Raji (cell line): ENCODE measurements around the gene CAMKK1.

ENCODE experiments used
- POLR2A ChIP-seq: IDR thresholded peaks from 2 replicates; pipeline ENCODE4 v1.6.1; 2011; ENCODE audit warnings: low read depth, low read length, control low read depth; ENCODE audit not compliant: insufficient read depth

The CAMKK1 gene

DNA sequence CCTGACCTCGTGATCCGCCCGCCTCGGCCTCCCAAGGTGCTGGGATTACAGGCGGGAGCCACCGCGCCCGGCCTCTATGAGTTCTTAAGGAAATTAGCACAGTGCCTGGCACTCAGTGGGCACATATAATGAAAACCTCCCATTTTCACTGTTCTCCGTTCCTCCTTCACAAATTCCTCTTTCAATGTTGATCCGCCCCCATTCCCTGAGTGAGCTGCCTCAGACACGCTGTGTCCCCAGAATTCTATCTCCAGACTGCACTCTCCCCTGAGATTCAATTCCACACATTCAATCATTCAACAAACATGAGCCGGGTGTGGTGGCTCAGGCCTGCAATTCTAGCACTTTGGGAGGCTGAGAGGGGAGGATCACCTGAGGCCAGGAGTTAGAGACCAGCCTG lies 16.4 kb upstream of the CAMKK1 start:
- TF ChIP-seq POLR2A: no peak

DNA sequence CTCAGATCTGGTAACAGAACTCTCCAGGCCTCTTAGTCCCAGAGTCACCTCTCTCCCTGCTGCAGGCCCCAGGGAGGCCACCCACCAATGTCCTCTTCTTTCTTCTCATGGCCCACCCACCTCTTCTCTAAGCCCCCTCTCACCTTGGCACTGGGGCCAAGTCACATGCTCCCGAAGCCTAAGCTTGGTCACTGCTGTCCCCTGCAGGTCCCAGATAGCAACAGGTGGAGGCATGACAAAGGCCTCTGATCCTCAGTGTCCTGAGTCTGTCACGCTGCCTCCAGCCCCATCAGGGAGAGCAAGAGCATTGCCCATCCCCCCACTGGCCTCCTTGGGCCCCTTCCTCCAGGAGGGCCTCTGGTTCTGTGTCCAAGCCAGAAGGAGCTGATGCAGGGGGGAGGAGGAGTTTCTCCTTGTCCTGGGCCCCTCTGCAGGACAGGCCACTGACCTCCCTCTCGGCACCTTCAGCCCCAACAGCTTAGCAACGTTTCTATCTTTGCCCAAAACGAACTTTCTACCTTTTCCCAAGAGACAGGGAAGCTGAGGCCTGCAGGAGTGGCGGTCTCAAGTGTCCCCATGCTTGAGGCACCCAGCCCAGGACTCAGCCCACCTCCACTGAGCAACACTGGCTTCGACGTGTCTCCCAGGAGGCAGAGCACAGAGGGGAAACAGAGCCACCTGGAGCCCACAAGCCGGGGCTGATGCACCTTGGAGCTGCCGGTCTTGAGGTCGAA lies 14.8 kb upstream of the CAMKK1 start:
- no peak for TF ChIP-seq POLR2A

DNA sequence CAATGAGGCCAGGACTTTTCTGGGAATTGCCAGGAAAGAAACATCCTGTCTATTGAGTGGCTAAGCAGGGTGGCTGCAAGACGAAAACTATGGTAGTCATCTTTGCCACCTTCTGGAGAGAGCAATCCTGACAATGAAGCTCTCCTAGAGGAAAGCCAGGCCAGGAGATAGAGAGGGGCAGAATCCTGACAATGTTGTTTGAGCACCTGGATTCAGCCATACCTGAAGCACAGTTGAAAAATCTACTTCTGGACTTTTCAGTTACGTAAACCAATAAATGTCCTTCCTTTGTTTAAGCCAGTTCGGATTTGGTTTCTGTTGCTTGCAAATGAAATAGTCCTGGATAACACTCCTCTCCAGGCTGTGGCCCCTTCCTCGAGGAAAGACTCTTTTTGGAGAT lies 14.0 kb upstream of the CAMKK1 start:
- no peak for TF ChIP-seq POLR2A

DNA sequence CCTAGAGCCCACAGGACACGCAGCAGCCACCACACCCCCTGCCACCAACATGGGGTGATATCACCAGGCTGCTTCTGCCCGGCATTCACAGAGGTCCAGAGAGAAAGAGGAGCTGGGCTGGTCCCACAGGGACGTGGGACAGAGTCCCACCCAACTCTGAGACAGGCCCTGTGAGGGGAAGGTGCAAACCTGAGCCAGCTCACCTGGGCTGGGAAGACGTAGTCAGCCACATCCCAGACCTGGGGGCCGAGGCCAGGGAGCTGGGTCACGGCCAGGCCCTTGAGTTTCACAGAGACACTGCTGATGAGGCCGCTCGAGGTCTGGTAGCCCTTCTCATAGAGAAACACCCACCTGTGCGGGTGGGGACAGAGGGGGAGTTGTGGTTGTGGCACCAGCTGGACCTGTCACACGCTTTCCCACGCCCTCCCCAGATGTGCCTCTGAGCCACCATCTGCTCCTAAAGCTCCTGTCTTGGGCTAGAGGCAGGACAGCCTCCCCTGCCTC lies 12.2 kb upstream of the CAMKK1 start:
- TF ChIP-seq POLR2A: no peak

DNA sequence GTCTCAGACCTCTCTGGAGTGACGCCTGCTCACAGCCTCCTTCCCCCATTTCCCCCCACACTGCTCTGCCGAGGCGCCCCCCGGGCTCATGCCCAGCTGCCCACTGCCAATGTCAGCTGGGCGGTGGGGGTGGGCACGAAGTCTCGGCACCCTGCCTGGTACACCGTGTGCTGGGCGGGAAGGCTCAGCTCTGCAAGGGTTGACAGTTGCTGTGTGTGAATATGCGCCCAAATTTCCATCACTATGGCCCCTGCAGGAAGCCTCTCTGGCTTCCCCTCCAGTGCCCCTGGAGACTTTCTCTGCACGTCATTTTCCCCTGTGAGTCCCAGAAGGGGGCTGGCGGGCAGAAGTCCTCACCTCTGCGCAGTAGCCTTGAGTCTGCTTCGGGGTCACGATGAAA lies 11.6 kb upstream of the CAMKK1 start:
- TF ChIP-seq POLR2A: no peak

DNA sequence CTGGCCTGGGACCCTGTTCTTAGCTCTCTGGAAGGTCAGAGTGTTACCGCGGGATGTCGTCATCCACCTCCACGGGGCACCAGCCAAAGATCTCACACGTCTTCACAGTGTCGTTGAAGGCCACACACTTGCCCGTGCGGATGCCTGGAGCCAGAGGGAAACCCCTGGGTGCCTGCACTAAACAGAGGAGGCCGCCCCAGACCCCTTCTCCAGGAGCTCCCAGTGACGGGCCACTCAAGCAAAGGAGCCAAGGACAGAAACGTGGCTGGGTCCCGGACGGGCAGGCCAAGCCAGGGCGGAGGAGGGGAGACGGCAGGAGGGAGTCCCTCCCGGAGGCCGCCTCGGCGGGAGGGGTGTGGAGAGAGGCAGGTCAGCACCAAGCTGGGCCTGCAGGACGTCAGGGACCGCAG lies 11.0 kb upstream of the CAMKK1 start:
- no peak for TF ChIP-seq POLR2A

DNA sequence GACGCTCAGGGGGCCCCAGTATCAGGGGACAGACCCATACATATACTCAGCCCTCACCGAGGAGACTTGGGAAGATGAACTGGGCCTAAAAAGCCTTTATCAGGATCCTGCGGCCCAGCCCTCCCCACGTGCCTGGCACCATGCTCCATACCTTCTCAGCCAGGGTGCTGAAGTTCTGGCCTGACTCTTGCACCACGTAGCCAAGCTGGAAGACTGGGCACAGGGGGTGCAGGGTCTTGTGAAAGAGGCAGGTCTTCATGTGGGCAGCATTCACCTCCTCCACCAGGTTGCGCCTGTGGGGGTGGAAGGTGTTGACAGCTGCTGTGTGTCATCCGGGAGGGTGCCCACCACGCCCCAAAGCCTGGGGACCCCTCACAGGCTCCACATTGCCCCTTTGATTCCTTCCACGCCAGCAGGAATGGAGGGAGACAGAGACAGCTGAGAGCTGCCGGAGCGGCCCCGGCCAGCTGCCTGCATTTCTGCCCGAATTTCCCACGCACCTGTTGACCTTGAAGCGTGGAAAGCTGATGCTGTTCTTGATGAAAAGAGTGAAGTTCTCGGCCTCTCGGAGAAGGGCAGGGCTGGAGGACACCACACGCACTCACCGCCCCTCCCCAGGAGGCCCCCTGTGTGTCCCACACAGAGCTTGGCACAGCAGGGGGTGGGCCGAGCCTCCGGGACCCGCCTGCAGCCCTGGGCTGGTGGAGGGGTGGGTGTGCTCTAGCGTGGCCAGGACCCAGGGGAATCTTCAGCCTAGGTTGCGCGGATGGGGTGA lies 10.4 kb upstream of the CAMKK1 start:
- no peak for TF ChIP-seq POLR2A

DNA sequence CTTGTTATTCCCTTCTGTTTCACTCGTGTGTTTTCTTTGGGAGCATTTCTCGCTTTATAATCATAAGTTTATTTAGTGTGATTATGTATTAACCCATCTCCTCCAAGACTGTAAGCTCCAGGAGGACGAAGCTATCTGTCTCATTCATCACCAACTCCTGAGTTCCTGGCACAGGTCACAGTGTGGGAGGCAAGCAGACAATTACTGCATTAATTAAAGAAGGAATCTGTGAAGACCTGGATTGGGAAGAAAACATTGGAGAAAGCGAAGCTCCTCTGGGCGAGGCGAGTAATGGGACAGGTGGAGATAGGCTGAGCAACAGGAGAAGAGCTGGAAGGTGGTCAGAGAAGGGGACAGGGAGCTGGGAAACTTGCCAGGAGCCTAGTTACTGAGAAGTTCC lies 7.8 kb upstream of the CAMKK1 start:
- no peak for TF ChIP-seq POLR2A

DNA sequence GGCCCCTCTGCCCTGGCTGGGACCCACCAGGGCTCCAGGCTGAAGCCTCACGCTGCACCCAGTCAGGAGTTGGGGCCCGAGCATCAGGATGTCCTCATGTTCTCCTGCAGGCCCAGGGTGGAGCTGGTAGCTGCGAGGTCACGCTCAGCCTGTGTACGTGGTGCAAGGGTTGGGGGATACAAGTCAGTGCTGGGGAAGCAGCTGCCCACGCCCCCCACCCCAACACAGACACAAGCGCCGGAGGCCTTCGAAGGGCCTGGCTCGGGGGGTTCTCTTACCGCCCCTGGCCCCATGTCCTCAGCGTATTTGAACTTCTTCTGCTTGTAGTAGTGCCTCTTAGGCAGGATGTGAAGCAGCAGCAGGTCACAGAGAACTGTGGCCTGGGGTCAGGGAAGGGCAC lies 4.9 kb upstream of the CAMKK1 start:
- TF ChIP-seq POLR2A: no peak

DNA sequence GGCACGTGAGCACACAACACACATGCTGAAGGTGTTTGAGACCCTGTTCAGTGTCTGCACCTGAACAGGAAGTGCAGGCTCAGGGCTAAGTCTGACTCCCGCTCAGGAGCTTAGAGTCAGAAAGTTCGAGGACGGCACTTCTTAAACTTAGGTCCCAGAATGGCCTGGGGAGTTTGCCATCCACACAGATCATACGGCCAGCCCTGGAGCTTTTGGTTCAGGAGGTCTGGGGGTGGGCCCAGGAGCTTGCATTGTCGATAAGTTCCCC lies 4.0 kb upstream of the CAMKK1 start:
- TF ChIP-seq POLR2A: no peak

DNA sequence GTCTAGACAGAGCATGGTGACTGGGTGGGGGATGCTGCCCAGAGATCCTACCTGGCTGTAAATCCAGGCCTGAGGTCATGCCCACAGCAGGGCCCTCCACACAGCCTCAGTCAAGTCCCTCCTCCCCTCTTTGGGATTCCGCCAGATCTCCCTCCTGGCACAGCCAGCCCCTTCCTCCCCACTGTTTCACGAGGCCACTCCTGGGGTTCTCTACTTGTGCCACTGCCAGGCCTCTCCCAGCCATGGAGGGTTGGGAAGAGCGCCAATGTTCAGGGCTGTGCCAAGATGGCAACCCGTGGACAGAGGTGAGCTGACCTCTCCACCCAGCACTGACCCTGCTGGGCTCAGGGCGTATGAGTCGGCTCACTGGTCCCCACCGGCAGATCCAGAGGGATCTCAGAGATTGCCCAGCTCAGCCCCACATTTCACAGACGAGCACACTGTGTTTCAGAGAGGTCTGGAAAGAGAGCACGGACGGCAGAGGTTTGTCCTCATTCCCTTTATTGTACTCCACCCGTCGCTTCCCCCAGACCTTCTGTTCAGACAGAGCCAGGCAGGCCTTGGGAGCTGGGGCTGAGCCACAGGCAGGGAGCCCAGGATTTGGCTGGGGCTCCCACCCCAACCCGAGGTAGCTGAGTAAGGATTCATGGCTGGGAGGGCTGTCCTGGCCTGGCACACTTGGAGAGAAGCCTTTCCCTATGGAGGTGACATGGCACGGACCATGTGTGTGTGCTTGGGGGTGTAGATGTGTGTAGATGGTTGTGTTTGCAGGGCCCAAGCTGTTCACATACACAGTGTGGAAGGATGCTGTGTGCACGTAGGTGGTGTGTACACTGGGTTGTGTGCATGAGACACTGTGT lies 3.5 kb upstream of the CAMKK1 start:
- no peak for TF ChIP-seq POLR2A

DNA sequence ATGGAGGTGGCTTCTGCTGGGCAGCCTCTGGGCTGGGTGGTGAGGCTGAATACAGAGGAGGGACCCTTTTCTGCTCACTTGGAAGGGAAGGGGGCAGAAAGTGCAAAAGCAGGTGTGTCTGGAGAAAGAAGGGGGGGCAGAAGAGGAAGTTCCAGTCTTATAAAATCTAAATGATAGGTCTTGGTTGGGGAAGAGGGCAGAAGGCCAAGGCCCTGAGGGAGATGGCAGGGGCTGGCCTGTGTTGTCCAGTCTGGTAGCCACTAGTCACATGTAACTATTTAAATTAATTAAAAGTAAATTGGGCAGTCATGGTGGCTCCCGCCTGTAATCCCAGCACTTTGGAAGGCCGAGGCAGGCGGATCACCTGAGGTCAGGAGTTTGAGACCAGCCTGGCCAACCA lies 2.5 kb upstream of the CAMKK1 start:
- TF ChIP-seq POLR2A: no peak

DNA sequence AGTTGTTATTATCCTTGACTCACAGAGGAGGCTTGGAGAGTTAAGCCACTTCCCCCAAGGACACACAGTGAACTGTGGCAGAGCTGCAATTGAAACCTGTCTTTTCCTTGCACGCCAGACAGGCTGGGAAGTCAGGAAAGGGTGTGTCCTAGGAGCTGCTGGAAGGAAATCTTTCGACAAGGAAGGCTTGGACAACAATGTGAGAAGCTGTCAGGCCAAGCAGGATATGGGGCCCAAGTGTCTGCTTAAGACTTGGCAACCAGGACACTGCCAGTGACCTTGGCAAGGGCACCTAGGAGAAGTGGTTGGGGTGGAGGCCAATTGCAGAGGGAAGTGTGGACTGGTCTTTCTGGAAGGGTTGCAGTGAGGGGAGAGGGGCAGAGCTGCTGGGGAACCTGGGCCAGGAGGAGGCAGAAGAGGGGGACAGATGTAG lies 2.1 kb upstream of the CAMKK1 start:
- no peak for TF ChIP-seq POLR2A

DNA sequence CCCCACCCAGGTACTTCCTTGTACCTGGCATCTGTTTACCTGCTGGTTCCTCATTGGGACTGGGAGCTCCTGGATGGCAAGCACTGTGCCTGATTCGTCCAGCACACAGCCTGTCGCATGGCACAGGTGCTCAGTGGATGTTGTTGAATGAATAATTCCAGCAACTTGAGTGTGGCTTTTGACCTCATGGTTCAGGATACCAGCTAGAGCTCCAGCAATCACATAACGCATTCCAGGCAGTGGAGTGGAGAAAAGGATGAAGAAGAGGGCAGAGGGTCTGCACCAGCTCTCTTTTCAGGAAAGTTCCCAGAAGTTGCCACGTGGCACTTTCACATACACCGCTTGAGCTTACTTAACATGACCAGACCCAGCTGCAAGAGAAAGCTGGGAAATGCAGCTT lies 1.3 kb upstream of the CAMKK1 start:
- no peak for TF ChIP-seq POLR2A

DNA sequence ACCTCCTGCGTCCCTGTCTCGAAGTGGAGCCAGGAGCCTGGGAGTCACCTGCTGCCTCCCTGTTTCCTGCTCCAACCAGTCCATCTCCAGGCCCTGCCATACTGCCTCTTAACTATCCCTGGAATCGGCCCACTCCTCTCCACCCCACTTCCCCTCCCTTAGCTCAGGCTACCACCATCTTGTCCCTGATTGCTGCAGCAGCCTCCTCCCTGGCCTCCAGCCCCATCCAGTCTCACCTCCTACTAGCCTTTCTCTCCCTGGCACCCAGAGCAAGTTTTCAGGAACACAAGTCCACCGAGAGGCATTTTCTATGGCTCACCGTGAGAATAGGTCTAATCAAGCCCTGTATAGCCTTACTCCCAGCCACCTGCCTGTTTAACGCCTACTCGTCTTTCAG lies 865 bp upstream of the CAMKK1 start:
- no peak for TF ChIP-seq POLR2A
